ENCODE data around the gene CDCP1.
A peak's percentile ranks its signal among the peaks of the same experiment; 100 is the strongest.
"Not testable (repeated sequence)": the region's sequence is repeated elsewhere in the genome, so short reads cannot be mapped to it uniquely, and the experiment has no call there.

CDCP1 gene

GRCh38 chr3:45151100-45151499 is 4.9 kb upstream of the CDCP1 start:
- Histone ChIP-seq H3K36me3 (ENCODE audit: insufficient read depth, low read length) (no peaks in the 10 kb centered on the region), H3K9ac (ENCODE audit: low read depth, low read length) (no peak overlapping the region), H3K4me2 (ENCODE audit: low read length) (no peak overlapping the region), H3K4me1 (ENCODE audit: control insufficient read depth, insufficient read depth, low read length) (peaks cover 5% of the 10 kb centered on the region), H3K4me3 (ENCODE audit: low read length) (no peak overlapping the region), H3K9me3 (replicated peaks; ENCODE audit: low read length) (peaks cover 3% of the 10 kb centered on the region), H3K27me3 (ENCODE audit: control insufficient read depth, insufficient read depth, low read length) (peaks cover 8% of the 10 kb centered on the region)

GRCh38 chr3:45148921-45149320 is 2.7 kb upstream of the CDCP1 start:
- Histone ChIP-seq H3K4me1 (ENCODE audit: control insufficient read depth, insufficient read depth, low read length) (peaks cover 8% of the 10 kb centered on the region), H3K4me3 (ENCODE audit: low read length) (no peak overlapping the region), H3K9me3 (replicated peaks; ENCODE audit: low read length) (peaks cover 3% of the 10 kb centered on the region), H3K36me3 (ENCODE audit: insufficient read depth, low read length) (no peaks in the 10 kb centered on the region), H3K27me3 (ENCODE audit: control insufficient read depth, insufficient read depth, low read length) (peaks cover 19% of the 10 kb centered on the region), H3K4me2 (ENCODE audit: low read length) (no peak overlapping the region), H3K9ac (ENCODE audit: low read depth, low read length) (no peak overlapping the region)

GRCh38 chr3:45145223-45145622 is 955 bp downstream of the CDCP1 start:
- Histone ChIP-seq H3K27me3 (ENCODE audit: control insufficient read depth, insufficient read depth, low read length) (peaks cover 19% of the 10 kb centered on the region), H3K9ac (ENCODE audit: low read depth, low read length) (peak overlapping the region; percentile 55), H3K9me3 (replicated peaks; ENCODE audit: low read length) (no peaks in the 10 kb centered on the region), H3K4me3 (ENCODE audit: low read length) (peak overlapping the region; percentile 69), H3K4me1 (ENCODE audit: control insufficient read depth, insufficient read depth, low read length) (peaks cover 14% of the 10 kb centered on the region), H3K4me2 (ENCODE audit: low read length) (peak overlapping the region; percentile 93), H3K36me3 (ENCODE audit: insufficient read depth, low read length) (no peaks in the 10 kb centered on the region)

- Histone ChIP-seq H3K4me1 (ENCODE audit: control insufficient read depth, insufficient read depth, low read length) (peaks cover 26% of the 10 kb centered on the region), H3K36me3 (ENCODE audit: insufficient read depth, low read length) (no peaks in the 10 kb centered on the region), H3K4me3 (ENCODE audit: low read length) (no peak overlapping the region), H3K4me2 (ENCODE audit: low read length) (no peak overlapping the region), H3K27me3 (ENCODE audit: control insufficient read depth, insufficient read depth, low read length) (peaks cover 19% of the 10 kb centered on the region), H3K9ac (ENCODE audit: low read depth, low read length) (no peak overlapping the region), H3K9me3 (replicated peaks; ENCODE audit: low read length) (no peaks in the 10 kb centered on the region)
Observed at GRCh38 chr3:45143673-45144671, 2.2 kb downstream of the CDCP1 start.

- H3K4me1 ChIP-seq (ENCODE audit: control insufficient read depth, insufficient read depth, low read length), result peaks cover 47% of the 10 kb centered on the region
- not testable (repeated sequence) for H3K4me3 ChIP-seq (ENCODE audit: low read length); H3K9me3 ChIP-seq (replicated peaks; ENCODE audit: low read length); H3K4me2 ChIP-seq (ENCODE audit: low read length); H3K36me3 ChIP-seq (ENCODE audit: insufficient read depth, low read length); H3K27me3 ChIP-seq (ENCODE audit: control insufficient read depth, insufficient read depth, low read length); H3K9ac ChIP-seq (ENCODE audit: low read depth, low read length)
Observed at GRCh38 chr3:45140770-45141155, 5.4 kb downstream of the CDCP1 start.

- Histone ChIP-seq H3K4me1 (ENCODE audit: control insufficient read depth, insufficient read depth, low read length) (peaks cover 47% of the 10 kb centered on the region), H3K4me2 (ENCODE audit: low read length) (no peak overlapping the region)
Observed at GRCh38 chr3:45140141-45140769, 5.9 kb downstream of the CDCP1 start.

GRCh38 chr3:45139372-45140140 is 6.6 kb downstream of the CDCP1 start:
- H3K9me3 ChIP-seq (replicated peaks; ENCODE audit: low read length), result no peaks in the 10 kb centered on the region
- no peaks in the 10 kb centered on the region for H3K36me3 ChIP-seq (ENCODE audit: insufficient read depth, low read length)
- peak overlapping the region; percentile 9 for H3K4me2 ChIP-seq (ENCODE audit: low read length)
- H3K9ac ChIP-seq (ENCODE audit: low read depth, low read length), result no peak overlapping the region
- H3K27me3 ChIP-seq (ENCODE audit: control insufficient read depth, insufficient read depth, low read length), result no peaks in the 10 kb centered on the region
- H3K4me1 ChIP-seq (ENCODE audit: control insufficient read depth, insufficient read depth, low read length), result peaks cover 50% of the 10 kb centered on the region
- H3K4me3 ChIP-seq (ENCODE audit: low read length), result no peak overlapping the region

More at GRCh38 chr3:45140141-45140769, 5.9 kb downstream of the CDCP1 start:
- Histone ChIP-seq H3K9me3 (replicated peaks; ENCODE audit: low read length) (no peaks in the 10 kb centered on the region), H3K9ac (ENCODE audit: low read depth, low read length) (no peak overlapping the region), H3K36me3 (ENCODE audit: insufficient read depth, low read length) (no peaks in the 10 kb centered on the region), H3K27me3 (ENCODE audit: control insufficient read depth, insufficient read depth, low read length) (peaks cover 3% of the 10 kb centered on the region), H3K4me3 (ENCODE audit: low read length) (no peak overlapping the region)

GRCh38 chr3:45137656-45138181 is 8.5 kb downstream of the CDCP1 start:
- Histone ChIP-seq H3K9me3 (replicated peaks; ENCODE audit: low read length) (no peaks in the 10 kb centered on the region), H3K9ac (ENCODE audit: low read depth, low read length) (no peak overlapping the region), H3K27me3 (ENCODE audit: control insufficient read depth, insufficient read depth, low read length) (no peaks in the 10 kb centered on the region), H3K4me3 (ENCODE audit: low read length) (no peak overlapping the region), H3K36me3 (ENCODE audit: insufficient read depth, low read length) (no peaks in the 10 kb centered on the region), H3K4me1 (ENCODE audit: control insufficient read depth, insufficient read depth, low read length) (peaks cover 62% of the 10 kb centered on the region), H3K4me2 (ENCODE audit: low read length) (no peak overlapping the region)

- Histone ChIP-seq H3K36me3 (ENCODE audit: insufficient read depth, low read length) (no peaks in the 10 kb centered on the region), H3K9me3 (replicated peaks; ENCODE audit: low read length) (no peaks in the 10 kb centered on the region), H3K4me2 (ENCODE audit: low read length) (no peak overlapping the region), H3K4me1 (ENCODE audit: control insufficient read depth, insufficient read depth, low read length) (peaks cover 76% of the 10 kb centered on the region), H3K9ac (ENCODE audit: low read depth, low read length) (no peak overlapping the region), H3K27me3 (ENCODE audit: control insufficient read depth, insufficient read depth, low read length) (no peaks in the 10 kb centered on the region), H3K4me3 (ENCODE audit: low read length) (no peak overlapping the region)
Observed at GRCh38 chr3:45135959-45136358, 10.2 kb downstream of the CDCP1 start.

- Histone ChIP-seq H3K4me1 (ENCODE audit: control insufficient read depth, insufficient read depth, low read length) (peaks cover 70% of the 10 kb centered on the region), H3K9ac (ENCODE audit: low read depth, low read length) (peak overlapping the region; percentile 15), H3K36me3 (ENCODE audit: insufficient read depth, low read length) (no peaks in the 10 kb centered on the region), H3K9me3 (replicated peaks; ENCODE audit: low read length) (no peaks in the 10 kb centered on the region), H3K27me3 (ENCODE audit: control insufficient read depth, insufficient read depth, low read length) (no peaks in the 10 kb centered on the region), H3K4me2 (ENCODE audit: low read length) (no peak overlapping the region), H3K4me3 (ENCODE audit: low read length) (peak overlapping the region; percentile 6)
Observed at GRCh38 chr3:45134758-45135521, 11.2 kb downstream of the CDCP1 start.

All from skeletal muscle satellite cell (primary cell).